Measurements from ENCODE around the gene CARS1.

Gene CARS1

GRCh38 chr11:3010521-3011275, 46.5 kb downstream of the CARS1 start:
- no peak for DNase-seq (ENCODE audit: low spot score)

- no peak for DNase-seq (ENCODE audit: low spot score)
These were observed 47.2 kb downstream of the CARS1 start for GRCh38 chr11:3010004-3010403.

GRCh38 chr11:3009481-3009880, 47.7 kb downstream of the CARS1 start:
- DNase-seq (ENCODE audit: low spot score), result no peak

GRCh38 chr11:3008746-3009336, 48.4 kb downstream of the CARS1 start:
- DNase-seq (ENCODE audit: low spot score), result no peak

GRCh38 chr11:3007404-3008010, 49.7 kb downstream of the CARS1 start:
- no peak for DNase-seq (ENCODE audit: low spot score)

GRCh38 chr11:3006505-3007260, 50.5 kb downstream of the CARS1 start:
- DNase-seq (ENCODE audit: low spot score), result no peak

- no peak for DNase-seq (ENCODE audit: low spot score)
These were observed 52.7 kb downstream of the CARS1 start for GRCh38 chr11:3004481-3004880.

GRCh38 chr11:3003396-3004231, 53.6 kb downstream of the CARS1 start:
- DNase-seq (ENCODE audit: low spot score), result no peak

- no peak for DNase-seq (ENCODE audit: low spot score)
These were observed 54.4 kb downstream of the CARS1 start for GRCh38 chr11:3002871-3003270.

- DNase-seq (ENCODE audit: low spot score), result no peak
These were observed 54.8 kb downstream of the CARS1 start for GRCh38 chr11:3002351-3002861.

- DNase-seq (ENCODE audit: low spot score), result no peak
These were observed 55.7 kb downstream of the CARS1 start for GRCh38 chr11:3001496-3001895.

- no peak for DNase-seq (ENCODE audit: low spot score)
These were observed 56.9 kb downstream of the CARS1 start for GRCh38 chr11:3000032-3000961.

GRCh38 chr11:2999464-2999998, 57.7 kb downstream of the CARS1 start:
- DNase-seq (ENCODE audit: low spot score), result no peak

GRCh38 chr11:2998073-2998850, 59.0 kb downstream of the CARS1 start:
- DNase-seq (ENCODE audit: low spot score), result no peak

GRCh38 chr11:2997406-2997805, 59.8 kb downstream of the CARS1 start:
- DNase-seq (ENCODE audit: low spot score), result no peak

- DNase-seq (ENCODE audit: low spot score), result no peak
These were observed 60.2 kb downstream of the CARS1 start for GRCh38 chr11:2996976-2997375.

- DNase-seq (ENCODE audit: low spot score), result no peak
These were observed 61.2 kb downstream of the CARS1 start for GRCh38 chr11:2995893-2996554.

- no peak for DNase-seq (ENCODE audit: low spot score)
These were observed 62.1 kb downstream of the CARS1 start for GRCh38 chr11:2995031-2995561.

Data from SK-N-DZ (cell line).